Prostate gland (tissue), 2 donors: ENCODE results near the gene GABBR2. TPM values are rescaled to one million over a fixed set of nuclear protein-coding genes. Genes with fewer than 3 reads are reported as not detected.
"Not testable (repeated sequence)": the region's sequence is repeated elsewhere in the genome, so short reads cannot be mapped to it uniquely, and the experiment has no call there.

Experiments
- DNase-seq: peaks from one replicate; pipeline ENCODE4 v3.0.0-alpha.2; 2019; ENCODE audit warnings: low spot score
- H3K27ac ChIP-seq, 2 donors: fragments of 200-600 bp; sonication (generic); 2 replicates each; pipeline ENCODE4 v1.5.1; 2017 to 2019
- H3K27me3 ChIP-seq: fragments of 200-600 bp; sonication (generic); replicated peaks from 2 replicates; pipeline ENCODE4 v1.5.1; 2019; ENCODE audit not compliant: insufficient read depth
- H3K36me3 ChIP-seq, 2 donors: fragments of 200-600 bp; sonication (generic); 1 replicate in 1 of 2; 2 replicates in 1 of 2; pipeline versions ENCODE4 v1.5.1 to v1.8.1; 2017 to 2019
- H3K4me1 ChIP-seq: fragments of 200-600 bp; sonication (generic); replicated peaks from 2 replicates; pipeline ENCODE4 v1.5.1; 2019
- H3K4me3 ChIP-seq, 2 donors: fragments of 200-600 bp; sonication (generic); 2 replicates each; pipeline ENCODE4 v1.5.1; 2017 to 2019
- H3K9me3 ChIP-seq: fragments of 200-600 bp; sonication (generic); 2 replicates; pipeline ENCODE4 v1.5.1; 2017
- POLR2A ChIP-seq: fragments of 450-650 bp; IDR thresholded peaks from one replicate; pipeline ENCODE4 v1.6.1; 2016; ENCODE audit warnings: antibody characterized with exemption, mild to moderate bottlenecking
- POLR2AphosphoS5 ChIP-seq: sonication (generic); formaldehyde crosslinking; IDR thresholded peaks from one replicate; pipeline ENCODE4 v1.6.1; 2017; ENCODE audit warnings: antibody characterized with exemption
- WGBS: methylation state at CpG from one replicate; pipeline ENCODE4 v1.1.5; 2018; 5-methylcytosine and 5-hydroxymethylcytosine counted together
- intact Hi-C: fragments of 100-400 bp; cut with DNase I; formaldehyde crosslinking; loops from one replicate; pipeline ENCODE4 v1.14.2; 2022
- total RNA-seq, 2 donors: library from RNA; depleted of rRNA; stranded (reverse); fragments of >200 nt; gene quantifications; one replicate each; pipeline ENCODE4 v1.1.0, GENCODE V29; 2016
- TF ChIP-seq, protein P1 (sequence below), 4 experiments: fragments of 200-600 bp in 2 of 4; fragments of 450-650 bp in 2 of 4; sonication (generic) in 2 of 4; IDR thresholded peaks; 1 replicate in 3 of 4; 2 replicates in 1 of 4; pipeline ENCODE4 v1.5.1; 2016 to 2019; ENCODE audit warnings: antibody characterized with exemption in 4 of 4, mild to moderate bottlenecking in 2 of 4, moderate library complexity in 2 of 4

The GABBR2 gene
- total RNA-seq, 2 donors from 2014 or later = 0.97 TPM; not detected in 1

DNA sequence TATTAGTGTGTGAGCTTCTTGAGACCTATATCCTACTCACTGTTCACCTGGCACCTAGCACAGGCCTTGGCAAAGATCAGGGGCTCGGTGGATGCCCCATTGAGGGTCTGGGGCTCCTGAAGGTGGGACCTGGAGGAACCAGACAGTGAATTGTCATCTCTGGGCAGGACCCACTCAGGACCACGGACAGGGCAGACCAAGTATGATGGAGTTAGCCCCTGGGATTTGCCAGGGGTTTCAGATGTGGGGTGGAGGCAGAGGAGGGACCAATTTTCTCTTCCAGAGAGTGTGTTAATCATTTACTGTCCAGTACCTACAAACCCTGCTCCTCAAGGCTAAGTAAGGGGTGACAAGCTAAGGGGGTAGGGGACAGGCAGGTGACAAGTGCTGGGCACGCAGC, 424.0 kb downstream of the GABBR2 start:
- DNase-seq = no peak
- Histone ChIP-seq H3K36me3 (no peaks in the 10 kb centered on the region), H3K9me3 (no peaks in the 10 kb centered on the region), H3K4me3 (no peak overlapping the region), H3K4me1 (no peaks in the 10 kb centered on the region), H3K27me3 (no peaks in the 10 kb centered on the region), H3K27ac (no peak overlapping the region)
- WGBS = 78% methylated on average over 3 of the region's 3 CpGs
- intact Hi-C loops = no loop called here
- no peak for TF ChIP-seq POLR2A
- TF ChIP-seq POLR2AphosphoS5 = no peak
- TF ChIP-seq, protein P1, sequence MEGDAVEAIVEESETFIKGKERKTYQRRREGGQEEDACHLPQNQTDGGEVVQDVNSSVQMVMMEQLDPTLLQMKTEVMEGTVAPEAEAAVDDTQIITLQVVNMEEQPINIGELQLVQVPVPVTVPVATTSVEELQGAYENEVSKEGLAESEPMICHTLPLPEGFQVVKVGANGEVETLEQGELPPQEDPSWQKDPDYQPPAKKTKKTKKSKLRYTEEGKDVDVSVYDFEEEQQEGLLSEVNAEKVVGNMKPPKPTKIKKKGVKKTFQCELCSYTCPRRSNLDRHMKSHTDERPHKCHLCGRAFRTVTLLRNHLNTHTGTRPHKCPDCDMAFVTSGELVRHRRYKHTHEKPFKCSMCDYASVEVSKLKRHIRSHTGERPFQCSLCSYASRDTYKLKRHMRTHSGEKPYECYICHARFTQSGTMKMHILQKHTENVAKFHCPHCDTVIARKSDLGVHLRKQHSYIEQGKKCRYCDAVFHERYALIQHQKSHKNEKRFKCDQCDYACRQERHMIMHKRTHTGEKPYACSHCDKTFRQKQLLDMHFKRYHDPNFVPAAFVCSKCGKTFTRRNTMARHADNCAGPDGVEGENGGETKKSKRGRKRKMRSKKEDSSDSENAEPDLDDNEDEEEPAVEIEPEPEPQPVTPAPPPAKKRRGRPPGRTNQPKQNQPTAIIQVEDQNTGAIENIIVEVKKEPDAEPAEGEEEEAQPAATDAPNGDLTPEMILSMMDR (IDR thresholded peaks at IDR 0.05) = no peak

DNA sequence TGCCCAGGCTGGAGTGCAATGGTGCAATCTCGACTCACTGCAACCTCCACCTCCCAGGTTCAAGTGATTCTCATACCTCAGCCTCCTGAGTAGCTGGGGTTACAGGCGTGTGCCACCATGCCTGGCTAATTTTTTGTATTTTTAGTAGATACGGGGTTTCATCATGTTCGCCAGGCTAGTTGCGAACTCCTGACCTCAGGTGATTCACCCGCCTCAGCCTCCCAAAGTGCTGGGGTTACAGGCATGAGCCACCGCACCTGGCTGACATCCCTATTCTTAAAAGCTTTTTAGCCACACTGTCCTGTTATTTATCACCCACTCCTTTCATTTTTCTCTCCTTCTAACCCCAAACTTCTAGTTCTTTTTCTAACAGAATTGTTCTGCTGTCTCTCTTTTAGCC, 425.6 kb downstream of the GABBR2 start:
- H3K4me3 ChIP-seq, H3K4me1 ChIP-seq, intact Hi-C loops, H3K9me3 ChIP-seq, H3K27ac ChIP-seq, H3K27me3 ChIP-seq, H3K36me3 ChIP-seq, DNase-seq: not testable (repeated sequence)
- WGBS = 73% methylated on average over 7 of the region's 7 CpGs

DNA sequence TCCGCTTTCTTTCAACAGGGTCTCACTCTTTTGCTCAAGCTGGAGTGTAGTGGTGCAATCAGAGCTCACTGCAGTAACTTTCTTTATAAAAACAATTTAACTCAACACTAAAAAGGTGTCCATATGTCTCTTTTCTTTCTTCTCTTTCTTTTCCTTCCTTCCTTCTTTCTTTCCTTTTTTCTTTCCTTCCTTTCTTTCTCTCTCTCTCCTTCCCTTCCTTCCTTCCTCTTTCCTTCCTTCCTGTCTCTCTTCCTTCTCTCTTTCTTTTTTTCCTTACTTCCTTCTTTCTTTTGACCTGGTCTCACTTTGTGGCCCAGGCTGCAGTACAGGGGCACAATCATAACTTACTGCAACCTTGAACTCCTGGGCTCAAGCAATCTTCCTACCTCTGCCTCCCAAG, 427.5 kb downstream of the GABBR2 start:
- Histone ChIP-seq H3K4me1 (no peaks in the 10 kb centered on the region), H3K27ac (no peak overlapping the region), H3K36me3 (no peaks in the 10 kb centered on the region), H3K4me3 (no peak overlapping the region), H3K9me3 (no peaks in the 10 kb centered on the region), H3K27me3 (no peaks in the 10 kb centered on the region)
- no peak for TF ChIP-seq POLR2AphosphoS5
- TF ChIP-seq, protein P1 (IDR thresholded peaks at IDR 0.05) = no peak
- TF ChIP-seq POLR2A = no peak
- WGBS = 95% methylated on average over 1 of the region's 1 CpG
- no peak for DNase-seq
- intact Hi-C loops = no loop called here

DNA sequence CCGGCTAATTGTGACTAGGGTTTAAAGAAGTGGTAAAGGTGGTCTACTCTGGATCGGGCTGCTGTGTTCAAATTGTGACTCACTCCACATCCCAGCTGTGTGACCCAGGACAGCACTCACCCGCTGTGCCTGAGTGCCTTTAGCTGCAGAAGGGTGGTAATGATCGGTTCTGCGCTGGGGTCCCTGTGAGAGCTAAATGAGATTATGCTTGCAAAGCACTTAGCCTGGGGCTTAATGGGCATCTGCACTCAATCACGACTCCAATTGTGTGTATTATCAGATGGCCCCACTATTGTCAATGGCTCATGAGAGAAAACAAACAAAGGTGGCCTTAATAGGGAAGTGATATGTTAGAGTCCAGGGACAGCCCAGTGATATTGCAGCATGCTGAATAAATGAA, 428.2 kb downstream of the GABBR2 start:
- DNase-seq = no peak
- 44% methylated on average over 6 of the region's 6 CpGs for WGBS
- Histone ChIP-seq H3K36me3 (no peaks in the 10 kb centered on the region), H3K27ac (no peak overlapping the region), H3K4me1 (no peaks in the 10 kb centered on the region), H3K27me3 (no peaks in the 10 kb centered on the region), H3K9me3 (no peaks in the 10 kb centered on the region), H3K4me3 (no peak overlapping the region)
- no peak for TF ChIP-seq POLR2A
- TF ChIP-seq POLR2AphosphoS5 = no peak
- TF ChIP-seq, protein P1 (IDR thresholded peaks at IDR 0.05) = no peak
- intact Hi-C loops = no loop called here

DNA sequence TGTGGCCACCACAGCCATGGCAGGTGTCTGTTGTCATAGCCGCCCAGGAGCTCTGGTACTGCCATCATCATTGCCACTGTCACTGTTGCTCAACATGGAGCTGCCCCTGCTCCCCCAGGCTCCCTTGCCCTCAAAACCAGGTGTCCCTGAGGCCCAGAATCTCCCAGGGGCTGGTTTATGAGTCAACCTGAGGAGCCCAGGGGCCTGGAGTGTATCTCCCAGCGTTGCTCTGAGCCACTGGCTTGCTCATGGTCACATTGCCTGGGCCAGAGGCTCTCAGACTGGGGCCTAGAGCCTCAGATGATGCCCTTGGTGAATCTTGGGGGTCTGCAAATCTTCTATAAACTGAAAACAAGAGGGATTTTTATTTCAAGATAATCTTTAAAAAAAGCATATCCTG, 428.6 kb downstream of the GABBR2 start:
- no peak for DNase-seq
- WGBS = 97% methylated on average over 2 of the region's 2 CpGs
- no peaks in the 10 kb centered on the region for H3K9me3 ChIP-seq
- H3K4me3 ChIP-seq = no peak overlapping the region
- no peaks in the 10 kb centered on the region for H3K27me3 ChIP-seq
- H3K4me1 ChIP-seq = no peaks in the 10 kb centered on the region
- intact Hi-C loops = no loop called here
- TF ChIP-seq, protein P1 (IDR thresholded peaks at IDR 0.05) = no peak
- TF ChIP-seq POLR2A (no peak), POLR2AphosphoS5 (no peak)
- H3K36me3 ChIP-seq = no peaks in the 10 kb centered on the region
- no peak overlapping the region for H3K27ac ChIP-seq
